Measurements from ENCODE around the gene NEBL. TPM values are rescaled to one million over a fixed set of nuclear protein-coding genes. Genes with fewer than 3 reads are reported as not detected.

Gene NEBL
- total RNA-seq, 2 experiments from 2014 or later, result 0.10 TPM; not detected in 1

- peaks cover 6% of the 10 kb centered on the region for H3K27me3 Mint-ChIP-seq (ENCODE audit: low read depth)
Measured at GRCh38 chr10:20922033-20922432, 24.9 kb upstream of the NEBL start.

GRCh38 chr10:20920061-20920460 lies 22.9 kb upstream of the NEBL start:
- intact Hi-C loops (cut with micrococcal nuclease), result no loop called here
- CTCF ChIA-PET, result no interaction called here
- Mint-ChIP-seq H3K27me3 (ENCODE audit: low read depth) (peaks cover 6% of the 10 kb centered on the region), H3K4me1 (ENCODE audit: low read depth) (no peaks in the 10 kb centered on the region), H3K4me3 (no peak overlapping the region), H3K9me3 (no peaks in the 10 kb centered on the region), H3K27ac (no peak overlapping the region), H3K36me3 (ENCODE audit: low read depth) (no peaks in the 10 kb centered on the region)
- DNase-seq, result no peak

More at GRCh38 chr10:20922033-20922432, 24.9 kb upstream of the NEBL start:
- Mint-ChIP-seq H3K9me3 (no peaks in the 10 kb centered on the region), H3K4me3 (no peak overlapping the region), H3K4me1 (ENCODE audit: low read depth) (no peaks in the 10 kb centered on the region), H3K36me3 (ENCODE audit: low read depth) (no peaks in the 10 kb centered on the region), H3K27ac (no peak overlapping the region)
- no peak for DNase-seq
- intact Hi-C loops (cut with micrococcal nuclease), result no loop called here
- CTCF ChIA-PET, result no interaction called here

GRCh38 chr10:20919481-20919880 lies 22.4 kb upstream of the NEBL start:
- CTCF ChIA-PET, result no interaction called here
- no peak overlapping the region for H3K4me3 Mint-ChIP-seq

GRCh38 chr10:20916976-20917375 lies 19.9 kb upstream of the NEBL start:
- Mint-ChIP-seq H3K27me3 (ENCODE audit: low read depth) (peaks cover 11% of the 10 kb centered on the region), H3K4me1 (ENCODE audit: low read depth) (no peaks in the 10 kb centered on the region), H3K9me3 (no peaks in the 10 kb centered on the region), H3K27ac (no peak overlapping the region), H3K4me3 (no peak overlapping the region), H3K36me3 (ENCODE audit: low read depth) (no peaks in the 10 kb centered on the region)
- DNase-seq, result no peak
- CTCF ChIA-PET, result no interaction called here
- intact Hi-C loops (cut with micrococcal nuclease), result no loop called here

More at GRCh38 chr10:20919481-20919880, 22.4 kb upstream of the NEBL start:
- DNase-seq, result no peak
- Mint-ChIP-seq H3K36me3 (ENCODE audit: low read depth) (no peaks in the 10 kb centered on the region), H3K27me3 (ENCODE audit: low read depth) (peaks cover 6% of the 10 kb centered on the region), H3K27ac (no peak overlapping the region), H3K9me3 (no peaks in the 10 kb centered on the region), H3K4me1 (ENCODE audit: low read depth) (no peaks in the 10 kb centered on the region)
- intact Hi-C loops (cut with micrococcal nuclease), result no loop called here

- Mint-ChIP-seq H3K27me3 (ENCODE audit: low read depth) (peaks cover 8% of the 10 kb centered on the region), H3K36me3 (ENCODE audit: low read depth) (no peaks in the 10 kb centered on the region), H3K9me3 (no peaks in the 10 kb centered on the region), H3K4me3 (no peak overlapping the region), H3K27ac (no peak overlapping the region), H3K4me1 (ENCODE audit: low read depth) (no peaks in the 10 kb centered on the region)
- DNase-seq, result no peak
- intact Hi-C loops (cut with micrococcal nuclease), result no loop called here
- CTCF ChIA-PET, result no interaction called here
Measured at GRCh38 chr10:20912969-20913368, 15.9 kb upstream of the NEBL start.

GRCh38 chr10:20911626-20912025 lies 14.5 kb upstream of the NEBL start:
- Mint-ChIP-seq H3K4me3 (no peak overlapping the region), H3K4me1 (ENCODE audit: low read depth) (no peaks in the 10 kb centered on the region), H3K9me3 (no peaks in the 10 kb centered on the region), H3K27ac (no peak overlapping the region), H3K27me3 (ENCODE audit: low read depth) (peaks cover 5% of the 10 kb centered on the region), H3K36me3 (ENCODE audit: low read depth) (no peaks in the 10 kb centered on the region)
- CTCF ChIA-PET, result no interaction called here
- intact Hi-C loops (cut with micrococcal nuclease), result no loop called here
- no peak for DNase-seq

GRCh38 chr10:20909801-20910200 lies 12.7 kb upstream of the NEBL start:
- H3K4me3 Mint-ChIP-seq, result no peak overlapping the region
- CTCF ChIA-PET, result no interaction called here
- H3K9me3 Mint-ChIP-seq, result no peaks in the 10 kb centered on the region
- no peak overlapping the region for H3K27ac Mint-ChIP-seq
- DNase-seq, result no peak
- peaks cover 5% of the 10 kb centered on the region for H3K27me3 Mint-ChIP-seq (ENCODE audit: low read depth)
- no peaks in the 10 kb centered on the region for H3K4me1 Mint-ChIP-seq (ENCODE audit: low read depth)
- H3K36me3 Mint-ChIP-seq (ENCODE audit: low read depth), result no peaks in the 10 kb centered on the region
- intact Hi-C loops (cut with micrococcal nuclease), result no loop called here

GRCh38 chr10:20908391-20908790 lies 11.3 kb upstream of the NEBL start:
- Mint-ChIP-seq H3K4me1 (ENCODE audit: low read depth) (no peaks in the 10 kb centered on the region), H3K27me3 (ENCODE audit: low read depth) (peaks cover 3% of the 10 kb centered on the region), H3K9me3 (no peaks in the 10 kb centered on the region), H3K36me3 (ENCODE audit: low read depth) (no peaks in the 10 kb centered on the region), H3K4me3 (no peak overlapping the region), H3K27ac (no peak overlapping the region)
- intact Hi-C loops (cut with micrococcal nuclease), result no loop called here
- no peak for DNase-seq
- CTCF ChIA-PET, result no interaction called here

GRCh38 chr10:20903635-20904390 lies 6.7 kb upstream of the NEBL start:
- H3K36me3 Mint-ChIP-seq (ENCODE audit: low read depth), result no peaks in the 10 kb centered on the region
- H3K27ac Mint-ChIP-seq, result no peak overlapping the region
- intact Hi-C loops (cut with micrococcal nuclease), result no loop called here
- CTCF ChIA-PET, result no interaction called here
- H3K4me3 Mint-ChIP-seq, result no peak overlapping the region
- no peak for DNase-seq
- no peaks in the 10 kb centered on the region for H3K4me1 Mint-ChIP-seq (ENCODE audit: low read depth)
- H3K27me3 Mint-ChIP-seq (ENCODE audit: low read depth), result no peaks in the 10 kb centered on the region
- no peaks in the 10 kb centered on the region for H3K9me3 Mint-ChIP-seq

- Mint-ChIP-seq H3K9me3 (no peaks in the 10 kb centered on the region), H3K4me3 (no peak overlapping the region), H3K27me3 (ENCODE audit: low read depth) (no peaks in the 10 kb centered on the region), H3K4me1 (ENCODE audit: low read depth) (no peaks in the 10 kb centered on the region), H3K36me3 (ENCODE audit: low read depth) (no peaks in the 10 kb centered on the region), H3K27ac (no peak overlapping the region)
- CTCF ChIA-PET, result no interaction called here
- DNase-seq, result no peak
- intact Hi-C loops (cut with micrococcal nuclease), result no loop called here
Measured at GRCh38 chr10:20901110-20901509, 4.0 kb upstream of the NEBL start.

- H3K27me3 Mint-ChIP-seq (ENCODE audit: low read depth), result no peaks in the 10 kb centered on the region
- H3K9me3 Mint-ChIP-seq, result no peaks in the 10 kb centered on the region
- intact Hi-C loops (cut with micrococcal nuclease), result no loop called here
- H3K4me3 Mint-ChIP-seq, result no peak overlapping the region
- CTCF ChIA-PET, result interaction anchor here (0.6 kb wide), 1 partner anchor 180 kb away, joined by 3 read pairs; no protein-coding TSS in a partner anchor
- no peak overlapping the region for H3K27ac Mint-ChIP-seq
- no peaks in the 10 kb centered on the region for H3K4me1 Mint-ChIP-seq (ENCODE audit: low read depth)
- no peak for DNase-seq
- H3K36me3 Mint-ChIP-seq (ENCODE audit: low read depth), result no peaks in the 10 kb centered on the region
Measured at GRCh38 chr10:20898866-20899535, 1.9 kb upstream of the NEBL start.

GRCh38 chr10:20893297-20893696 lies 3.8 kb downstream of the NEBL start:
- Mint-ChIP-seq H3K27me3 (ENCODE audit: low read depth) (no peaks in the 10 kb centered on the region), H3K9me3 (no peaks in the 10 kb centered on the region), H3K4me3 (no peak overlapping the region), H3K27ac (no peak overlapping the region), H3K36me3 (ENCODE audit: low read depth) (no peaks in the 10 kb centered on the region), H3K4me1 (ENCODE audit: low read depth) (no peaks in the 10 kb centered on the region)
- CTCF ChIA-PET, result no interaction called here
- DNase-seq, result no peak
- intact Hi-C loops (cut with micrococcal nuclease), result no loop called here

- H3K27ac Mint-ChIP-seq, result no peak overlapping the region
- H3K9me3 Mint-ChIP-seq, result no peaks in the 10 kb centered on the region
- no peaks in the 10 kb centered on the region for H3K27me3 Mint-ChIP-seq (ENCODE audit: low read depth)
- no peaks in the 10 kb centered on the region for H3K36me3 Mint-ChIP-seq (ENCODE audit: low read depth)
- no peak for DNase-seq
- intact Hi-C loops (cut with micrococcal nuclease), result no loop called here
- CTCF ChIA-PET, result no interaction called here
- no peaks in the 10 kb centered on the region for H3K4me1 Mint-ChIP-seq (ENCODE audit: low read depth)
- H3K4me3 Mint-ChIP-seq, result no peak overlapping the region
Measured at GRCh38 chr10:20892796-20893195, 4.3 kb downstream of the NEBL start.
